Measurements from ENCODE around the gene PTP4A2. TPM values are rescaled to one million over a fixed set of nuclear protein-coding genes. Genes with fewer than 3 reads are reported as not detected.
A peak's percentile ranks its signal among the peaks of the same experiment; 100 is the strongest.
"Not testable (repeated sequence)": the region's sequence is repeated elsewhere in the genome, so short reads cannot be mapped to it uniquely, and the experiment has no call there.

The PTP4A2 gene
- total RNA-seq, 1 donor from 2014 or later = 256 TPM

DNA sequence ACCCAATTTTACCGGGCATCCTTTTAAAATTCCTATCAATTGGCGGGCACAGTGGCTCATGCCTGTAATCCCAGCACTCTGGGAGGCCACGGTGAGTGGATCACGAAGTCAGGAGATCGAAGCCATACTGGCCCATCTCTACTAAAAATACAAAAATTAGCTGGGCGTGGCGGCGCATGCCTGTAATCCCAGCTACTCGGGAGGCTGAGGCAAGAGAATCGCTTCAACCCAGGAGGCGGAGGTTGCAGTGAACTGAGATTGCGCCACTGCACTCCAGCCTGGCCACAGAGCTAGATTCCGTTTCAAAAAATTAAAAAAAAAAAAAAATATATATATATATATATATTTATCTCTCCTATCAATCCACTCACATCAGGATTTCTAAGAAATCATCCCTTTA, 12.3 kb downstream of the PTP4A2 start:
- DNase-seq (ENCODE audit: low read depth in 2 of 2) = not testable (repeated sequence)

DNA sequence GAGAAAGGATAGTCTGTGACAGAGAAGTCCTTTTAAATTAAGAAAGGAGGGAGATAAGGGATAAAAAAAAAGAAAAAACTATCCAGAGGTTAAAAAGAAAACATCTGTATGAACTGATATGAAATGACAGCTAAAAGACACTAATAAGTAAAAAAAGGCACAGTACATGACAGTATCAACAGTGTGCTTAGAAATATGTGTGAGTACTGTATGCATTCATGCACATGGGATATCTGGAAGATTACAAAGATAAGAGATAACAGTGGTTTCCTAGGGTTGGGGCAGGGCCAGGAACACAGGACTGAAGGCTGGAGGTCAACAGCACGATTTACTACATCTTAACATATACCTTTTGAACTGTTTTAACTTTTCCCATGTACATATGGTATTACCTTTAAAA, 13.3 kb downstream of the PTP4A2 start:
- peak in 1 of 2 donors; percentile 40 for DNase-seq (ENCODE audit: low read depth in 2 of 2)

- DNase-seq (ENCODE audit: low read depth in 2 of 2) = peak; percentile 23 to 54
Observed at GRCh38 chr1:31923901-31924535, 14.2 kb downstream of the PTP4A2 start.

DNA sequence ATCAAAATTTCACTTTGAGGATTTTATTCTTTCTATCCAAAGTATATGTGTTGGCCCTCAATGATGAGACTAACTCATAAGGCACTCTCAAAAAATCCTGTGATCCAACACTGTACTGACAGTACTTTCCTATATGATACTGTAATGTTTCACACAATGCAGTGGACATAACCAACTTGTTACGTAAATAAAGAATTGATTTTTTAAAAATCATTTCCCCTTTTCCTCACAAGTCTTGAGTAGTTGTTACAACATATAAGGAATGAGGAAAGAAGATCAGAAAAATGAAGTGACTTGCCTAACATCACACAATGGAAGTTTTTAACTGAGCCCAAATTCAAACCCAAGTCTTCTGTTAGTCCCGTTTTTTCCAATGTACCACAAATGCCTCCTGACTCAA, 17.2 kb downstream of the PTP4A2 start:
- no peak for DNase-seq (ENCODE audit: low read depth in 2 of 2)

DNA sequence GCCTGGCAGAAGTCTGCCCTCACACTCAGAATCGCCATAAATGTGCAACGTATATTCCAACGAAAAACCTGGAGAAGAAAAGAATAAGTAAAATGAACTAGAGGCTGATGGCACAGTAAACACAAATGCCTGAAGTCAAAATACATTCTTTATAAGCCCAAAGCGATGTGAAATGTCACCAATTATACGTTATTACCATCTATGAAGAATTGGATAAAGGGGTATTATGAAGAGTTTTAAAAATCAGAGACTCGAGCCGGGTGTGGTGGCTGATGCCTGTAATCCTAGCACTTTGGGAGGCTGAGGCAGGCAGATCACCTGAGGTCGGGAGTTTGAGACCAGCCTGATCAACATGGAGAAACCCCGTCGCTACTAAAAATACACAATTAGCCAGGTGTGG, 18.6 kb downstream of the PTP4A2 start:
- DNase-seq (ENCODE audit: low read depth in 2 of 2) = no peak

GRCh38 chr1:31915438-31915837, 22.7 kb downstream of the PTP4A2 start:
- no peak for DNase-seq (ENCODE audit: low read depth in 2 of 2)

DNA sequence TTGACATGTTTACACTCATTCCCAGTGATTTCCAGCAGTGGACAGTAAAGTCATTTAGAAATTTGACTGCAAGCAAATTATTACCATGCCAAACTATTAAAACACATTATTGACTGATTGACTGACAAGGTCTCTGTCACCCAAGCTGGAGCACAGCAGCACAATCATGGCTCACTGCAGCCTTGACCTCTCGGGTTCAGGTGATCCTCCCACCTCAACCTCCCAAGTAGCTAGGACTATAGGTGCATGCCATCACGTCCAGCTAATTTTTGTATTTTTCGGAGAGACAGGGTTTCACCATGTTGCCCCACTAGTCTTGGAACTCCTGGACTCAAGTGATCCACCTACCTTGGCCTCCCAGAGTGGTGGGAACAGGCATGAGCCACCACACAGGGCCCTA, 24.2 kb downstream of the PTP4A2 start:
- no peak for DNase-seq (ENCODE audit: low read depth in 2 of 2)

DNA sequence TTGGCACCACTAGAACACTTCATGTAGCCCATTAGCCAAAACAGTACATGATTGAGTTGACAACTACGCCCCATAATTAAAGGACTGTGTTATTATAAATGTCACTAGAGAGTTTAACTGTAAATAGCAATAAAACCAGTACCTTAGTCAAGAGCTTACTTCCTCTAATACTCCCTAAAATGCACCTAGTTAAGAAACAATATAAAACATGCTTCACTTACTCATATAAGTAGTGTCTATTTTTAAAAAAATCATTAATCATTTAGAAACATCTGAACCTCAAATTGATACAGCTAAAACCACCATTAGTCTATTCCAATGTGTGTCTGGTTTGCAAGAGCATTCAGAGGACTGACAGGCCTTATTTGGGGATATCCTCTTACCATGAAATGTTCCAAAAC, 25.3 kb downstream of the PTP4A2 start:
- DNase-seq (ENCODE audit: low read depth in 2 of 2) = no peak

DNA sequence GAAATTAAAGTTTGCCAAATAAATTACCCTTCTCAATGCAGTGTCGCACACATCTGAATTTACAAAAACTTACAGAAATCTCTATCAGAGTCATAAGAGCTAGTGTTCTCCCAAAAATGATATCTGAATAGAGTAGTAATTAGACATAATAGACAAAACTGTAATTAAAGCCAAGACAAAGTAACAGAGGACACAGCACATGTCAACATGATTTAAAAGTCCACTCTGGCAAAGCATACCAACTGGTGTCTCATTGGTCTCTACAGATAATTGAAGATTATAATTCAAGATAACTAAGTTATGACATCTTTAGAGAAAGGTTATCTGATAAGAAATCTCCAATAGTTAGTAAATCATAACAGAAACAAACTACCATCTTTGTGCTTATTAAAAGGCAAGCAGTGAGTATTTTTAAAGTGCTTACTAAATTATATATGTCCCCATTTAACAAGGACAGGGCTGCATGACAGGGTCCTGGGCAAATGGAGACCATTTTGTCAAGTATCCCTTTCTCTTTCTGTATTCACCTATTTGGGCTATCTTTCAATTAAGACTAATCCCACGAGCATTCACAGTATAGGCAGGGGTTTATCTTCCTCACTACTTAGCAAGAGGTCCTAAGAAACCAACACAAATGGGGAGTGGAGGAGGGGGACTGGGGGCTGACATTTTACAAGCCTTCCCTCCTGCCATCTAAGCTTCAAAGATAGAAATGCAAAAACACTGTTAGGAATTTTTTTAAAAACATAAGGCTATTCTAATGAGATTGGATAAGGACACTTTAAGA, 26.0 kb downstream of the PTP4A2 start:
- DNase-seq (ENCODE audit: low read depth in 2 of 2) = no peak

DNA sequence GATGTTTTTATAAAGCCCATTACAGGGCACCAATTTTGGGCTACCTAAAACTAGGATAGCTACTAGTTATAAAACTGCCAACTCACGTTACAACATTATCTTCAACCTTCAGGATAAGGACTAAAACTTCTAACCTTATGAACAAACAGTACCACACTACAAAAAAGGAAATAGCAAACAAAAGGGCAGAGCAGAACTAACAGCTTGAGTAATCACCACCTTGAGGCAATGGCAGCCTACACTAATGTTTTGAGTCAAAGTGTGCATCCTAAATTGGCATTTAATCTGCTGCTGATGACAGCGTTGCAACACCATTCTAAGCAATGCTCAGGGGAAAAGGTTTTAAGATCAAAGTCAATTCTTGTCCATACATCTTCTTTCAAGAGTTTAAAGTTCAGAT, 27.2 kb downstream of the PTP4A2 start:
- no peak for DNase-seq (ENCODE audit: low read depth in 2 of 2)

DNA sequence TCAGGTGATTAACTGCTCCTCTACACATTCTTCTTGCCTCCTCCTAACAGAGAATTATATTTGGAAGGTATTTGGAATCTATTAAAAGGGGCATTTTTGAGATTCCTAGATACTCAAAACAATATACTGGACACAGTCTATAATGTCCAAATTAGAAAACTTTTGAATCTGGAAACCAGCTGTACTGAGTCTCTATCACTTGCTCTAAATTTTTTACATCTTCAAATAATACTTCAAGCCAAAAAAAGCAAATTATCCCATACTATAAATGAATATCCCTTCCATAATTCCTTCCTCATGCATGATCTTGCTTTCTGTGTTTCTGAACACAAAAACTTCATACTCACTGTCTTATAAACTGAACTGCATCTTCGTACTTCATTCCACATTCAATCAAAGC, 28.5 kb downstream of the PTP4A2 start:
- DNase-seq (ENCODE audit: low read depth in 2 of 2) = no peak

- DNase-seq (ENCODE audit: low read depth in 2 of 2) = no peak
Observed at GRCh38 chr1:31906557-31906956, 31.6 kb downstream of the PTP4A2 start.

GRCh38 chr1:31905681-31906080, 32.5 kb downstream of the PTP4A2 start:
- no peak for DNase-seq (ENCODE audit: low read depth in 2 of 2)

GRCh38 chr1:31905093-31905509, 33.1 kb downstream of the PTP4A2 start:
- DNase-seq (ENCODE audit: low read depth in 2 of 2) = no peak

GRCh38 chr1:31904339-31905092, 33.7 kb downstream of the PTP4A2 start:
- no peak for DNase-seq (ENCODE audit: low read depth in 2 of 2)

DNA sequence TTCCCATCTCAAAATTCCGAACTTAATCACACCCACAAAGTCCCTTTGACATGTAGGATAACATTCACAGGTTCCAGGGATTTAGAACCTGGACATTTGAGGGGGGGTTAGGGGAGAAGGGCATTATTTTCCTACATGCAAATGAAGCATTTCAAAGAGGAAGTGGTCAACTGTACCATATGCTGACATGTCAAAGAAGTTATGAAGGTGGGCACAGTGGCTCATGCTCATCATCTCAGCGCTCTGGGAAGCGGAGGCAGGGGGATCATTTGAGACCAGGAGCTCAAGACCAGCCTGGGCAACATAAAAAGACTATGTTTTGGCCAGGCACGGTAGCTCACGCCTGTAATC, 35.7 kb downstream of the PTP4A2 start:
- DNase-seq (ENCODE audit: low read depth in 2 of 2) = no peak

DNA sequence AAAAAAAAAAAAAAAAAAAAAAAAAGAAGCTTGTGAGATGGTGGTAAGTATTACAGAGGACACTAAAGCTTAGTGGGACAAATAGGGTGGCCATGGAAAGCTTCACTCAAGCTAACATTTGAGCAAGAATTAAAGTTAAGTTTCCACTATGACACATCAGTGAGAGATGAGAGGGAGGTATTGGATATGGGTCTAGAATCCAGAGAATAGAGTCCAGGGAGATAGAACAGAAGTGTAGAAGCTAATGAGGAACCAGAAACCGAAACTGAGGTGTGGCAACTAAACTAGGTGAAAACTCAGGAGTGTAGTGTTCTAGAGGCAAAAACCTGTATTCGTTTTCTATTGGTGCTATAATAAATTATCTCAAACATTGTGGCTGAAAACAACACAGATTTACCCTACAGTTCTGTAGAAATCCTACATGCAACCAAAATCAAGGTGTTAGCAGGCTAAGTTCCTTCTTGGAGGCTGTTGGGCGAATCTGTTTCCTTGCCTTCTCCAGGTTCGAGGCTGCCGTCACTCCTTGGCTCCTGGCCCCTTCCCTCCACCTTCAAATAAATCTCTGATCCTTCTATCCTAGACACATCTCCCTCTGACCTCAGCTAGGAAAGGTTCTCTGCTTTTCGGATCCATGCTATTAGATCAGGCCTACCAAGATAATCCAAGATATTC, 36.2 kb downstream of the PTP4A2 start:
- no peak for DNase-seq (ENCODE audit: low read depth in 2 of 2)

DNA sequence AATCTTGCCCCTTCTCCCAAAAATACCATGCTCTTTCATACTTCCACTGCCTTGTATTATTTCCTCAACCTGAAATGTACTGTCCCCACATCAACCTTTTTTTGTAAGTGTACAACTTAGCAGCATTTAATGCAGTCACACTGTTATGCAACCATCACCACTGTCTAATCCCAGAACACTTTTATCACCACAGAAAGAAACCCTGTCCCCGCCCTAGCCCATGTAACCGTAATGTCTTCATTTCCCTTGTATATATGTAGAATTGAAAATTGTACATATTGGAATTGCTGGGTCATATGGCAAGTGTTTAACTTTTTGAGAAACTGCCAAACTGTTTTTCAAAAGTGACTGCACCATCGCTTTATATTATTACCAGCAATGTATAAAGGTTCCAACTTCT, 37.4 kb downstream of the PTP4A2 start:
- DNase-seq (ENCODE audit: low read depth in 2 of 2) = no peak

DNA sequence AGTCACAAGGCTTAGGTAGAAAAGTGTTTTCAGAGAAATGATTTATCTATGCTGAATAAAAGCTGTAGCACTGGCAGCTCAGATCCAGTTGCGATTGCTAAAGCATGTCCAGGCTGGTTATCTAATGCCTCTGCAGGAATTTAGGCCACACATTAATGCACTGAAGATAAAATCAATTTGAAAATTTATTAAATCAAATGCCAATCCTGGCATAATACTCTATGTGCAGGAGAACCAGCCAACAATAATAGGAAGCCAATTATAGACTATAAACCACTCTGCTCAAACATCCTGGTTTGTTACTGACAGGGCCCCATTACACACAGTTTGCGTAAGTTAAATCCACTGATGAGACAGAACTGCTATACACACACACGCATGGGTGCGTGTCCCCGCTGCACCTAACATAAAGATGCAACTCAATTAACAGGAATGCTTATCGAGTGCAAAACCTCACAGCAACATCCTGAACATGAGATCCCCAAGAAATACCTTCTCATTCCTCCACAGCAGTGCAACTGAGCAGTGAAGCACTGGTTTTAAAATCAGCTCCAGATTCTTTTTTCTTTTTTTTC, 40.6 kb downstream of the PTP4A2 start:
- DNase-seq (ENCODE audit: low read depth in 2 of 2) = peak; percentile 8 to 61

GRCh38 chr1:31895474-31896198, 42.5 kb downstream of the PTP4A2 start:
- not testable (repeated sequence) for DNase-seq (ENCODE audit: low read depth in 2 of 2)

GRCh38 chr1:31891280-31891679, 46.9 kb downstream of the PTP4A2 start:
- no peak for DNase-seq (ENCODE audit: low read depth in 2 of 2)
